Stimulated activated naive CD8-positive, alpha-beta T cell treated with anti-CD3 and anti-CD28 coated beads, Interleukin-15, Interleukin-2, amounts not matched to agents 100 U/mL and 50 U/mL, for 24 hours (primary cell): ENCODE results near the gene PCDH9.

Experiments used
- ATAC-seq: fragments of 150-1000 bp; cut with Tn5 transposase; one replicate; pipeline ENCODE4 v1.10.0; 2021
- DNase-seq: peaks from one replicate; pipeline ENCODE4 v3.0.0; 2021

PCDH9 gene

DNA sequence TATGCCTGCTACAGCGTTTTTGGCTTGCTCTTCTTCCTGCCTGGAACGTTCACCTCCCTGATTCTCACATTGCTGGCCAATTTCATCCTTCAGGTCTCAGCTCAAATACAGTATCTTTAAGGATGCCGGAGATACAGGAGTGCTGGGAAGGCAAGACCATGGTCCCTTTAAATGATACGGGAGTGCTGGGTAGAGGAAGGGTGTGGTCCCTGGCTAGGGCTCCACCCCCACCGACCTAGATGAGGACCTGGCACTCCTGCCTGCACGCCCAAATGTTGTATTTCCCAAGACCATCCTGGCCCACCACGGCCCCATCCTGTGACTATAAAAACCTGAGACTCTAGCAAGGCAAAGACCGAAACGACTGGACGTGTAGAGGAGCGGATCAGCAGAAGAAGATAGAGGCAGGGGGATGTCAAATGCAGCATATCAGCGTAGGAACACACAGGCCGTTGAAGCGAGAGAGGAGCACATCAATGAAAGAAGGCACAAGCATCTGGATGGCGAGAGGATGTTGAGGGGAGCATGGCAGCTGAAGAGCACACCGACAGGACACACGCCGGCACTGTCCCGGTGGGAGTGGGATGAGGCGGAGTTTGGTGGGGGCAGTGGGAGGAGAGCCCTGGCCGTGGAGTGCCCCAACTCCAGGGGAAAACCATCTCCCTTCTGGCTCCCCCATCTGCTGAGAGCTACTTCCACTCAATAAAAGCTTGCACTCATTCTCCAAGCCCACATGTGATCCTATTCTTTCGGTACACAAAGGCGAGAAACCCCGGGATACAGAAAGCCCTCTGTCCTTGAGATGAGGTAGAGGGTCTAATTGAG lies 74.0 kb downstream of the PCDH9 start:
- DNase-seq = no peak

DNA sequence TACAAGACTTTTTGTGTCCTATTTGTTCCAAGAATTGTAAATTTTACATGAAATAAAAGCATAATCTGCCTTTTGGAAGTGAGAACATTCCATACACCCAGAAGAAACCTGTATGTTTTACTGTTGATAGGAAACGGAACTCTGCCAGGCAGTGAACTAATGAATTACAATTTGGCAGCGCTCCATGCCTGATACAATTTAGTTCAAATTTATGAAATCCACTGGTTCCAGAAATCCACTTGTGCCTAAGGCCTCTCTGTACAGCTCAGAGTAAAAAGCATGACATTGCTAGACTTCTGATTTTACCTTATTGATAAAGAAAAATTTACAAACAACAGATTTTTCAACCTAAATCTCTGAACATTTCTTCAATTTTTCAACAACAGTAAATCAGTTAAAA lies 78.1 kb downstream of the PCDH9 start:
- DNase-seq = no peak
- ATAC-seq = no peak

More for the DNA sequence above, 74.0 kb downstream of the PCDH9 start:
- no peak for ATAC-seq

DNA sequence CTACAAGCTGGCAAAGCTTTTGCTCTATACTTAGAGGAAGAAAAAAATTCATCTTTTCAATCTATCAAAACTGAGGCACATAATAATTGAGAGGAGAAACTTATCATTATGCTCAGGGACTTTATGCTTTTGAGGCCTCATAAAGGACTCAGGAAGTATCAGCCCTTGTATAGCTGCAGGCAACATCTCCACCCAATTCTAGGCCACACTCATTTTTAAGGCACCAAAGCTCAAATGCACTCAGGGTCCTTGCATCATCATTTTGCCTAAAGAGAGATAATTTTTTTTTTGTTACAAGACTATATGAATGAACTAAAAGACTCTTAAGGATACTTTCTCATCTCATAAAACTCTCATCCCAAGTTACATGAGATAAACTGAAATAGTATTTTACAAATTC lies 78.5 kb downstream of the PCDH9 start:
- no peak for ATAC-seq

DNA sequence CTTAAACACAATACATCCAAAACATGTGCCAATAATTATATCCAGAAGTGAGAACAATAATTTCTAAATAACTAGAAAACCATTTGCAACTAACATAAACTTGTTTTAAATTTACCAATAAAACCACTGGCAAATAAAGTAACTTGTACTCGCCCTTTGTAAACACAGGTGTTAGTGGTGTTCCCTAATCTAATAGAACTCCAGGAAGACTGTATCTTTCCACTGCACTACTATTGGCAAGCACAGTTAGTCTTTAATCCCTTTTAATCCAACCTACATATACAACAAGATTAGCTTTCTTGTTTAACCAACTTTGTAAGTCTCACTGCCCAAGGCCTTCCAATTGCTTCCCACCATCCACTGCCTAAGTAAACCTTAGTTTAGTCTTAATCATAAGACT lies 79.5 kb downstream of the PCDH9 start:
- ATAC-seq (no peak), DNase-seq (no peak)

More for the DNA sequence above, 78.5 kb downstream of the PCDH9 start:
- no peak for DNase-seq

DNA sequence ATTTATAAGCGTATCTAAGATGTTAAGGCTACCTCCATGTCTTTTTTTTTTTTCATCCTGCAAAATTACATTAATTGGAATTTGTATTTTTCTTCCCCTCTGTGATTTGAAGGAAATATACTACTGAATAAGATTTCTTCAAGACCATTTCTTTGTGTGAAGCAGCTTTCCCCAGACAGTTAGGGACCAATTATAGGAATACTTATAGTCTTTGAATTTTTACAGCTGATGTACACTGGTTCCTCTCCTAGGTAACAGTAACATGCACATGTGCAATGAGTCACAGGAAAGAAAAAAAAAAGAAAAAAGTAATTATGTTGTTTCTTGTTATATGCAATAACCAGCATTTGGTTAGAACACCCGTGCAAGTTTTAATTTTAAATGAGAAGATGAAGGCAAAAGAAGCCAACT lies 82.0 kb downstream of the PCDH9 start:
- ATAC-seq = no peak
- DNase-seq = no peak

DNA sequence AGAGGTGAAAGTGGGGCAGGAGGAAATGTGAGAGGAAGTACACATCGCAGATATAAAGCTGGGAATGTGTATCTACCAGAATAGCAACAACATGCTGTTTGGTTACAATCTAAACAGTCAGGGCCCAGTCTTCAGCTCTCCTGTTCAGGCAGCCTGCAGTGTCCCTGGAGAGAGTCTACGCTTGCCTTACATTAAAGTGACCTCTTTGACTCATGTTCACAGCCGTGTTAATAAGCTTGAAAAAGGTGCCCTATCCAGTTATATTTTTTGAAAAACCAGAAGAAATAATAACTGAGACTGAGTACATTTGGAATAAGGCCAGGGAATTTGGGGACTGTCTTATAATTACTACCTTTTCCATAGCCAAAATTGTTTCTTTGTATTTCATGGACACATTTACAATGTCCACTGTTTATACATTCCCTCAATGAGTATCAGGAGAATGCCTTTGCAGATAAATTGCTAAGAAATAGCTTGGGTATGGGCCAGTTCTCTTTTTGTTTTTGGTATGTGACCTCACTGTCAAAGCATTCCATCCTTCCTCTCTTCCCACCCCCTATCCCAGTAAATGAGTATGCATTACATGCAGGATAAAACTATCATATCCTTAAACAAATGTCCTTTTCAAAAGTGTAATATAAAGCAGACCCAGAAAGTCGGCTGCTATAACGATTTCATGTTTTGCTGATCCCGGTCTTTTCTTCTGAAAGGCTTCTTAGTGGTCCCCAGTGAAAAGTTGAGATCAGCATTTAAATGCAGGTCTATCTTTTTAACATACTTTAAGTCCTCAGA lies 82.6 kb downstream of the PCDH9 start:
- DNase-seq (no peak), ATAC-seq (no peak)

DNA sequence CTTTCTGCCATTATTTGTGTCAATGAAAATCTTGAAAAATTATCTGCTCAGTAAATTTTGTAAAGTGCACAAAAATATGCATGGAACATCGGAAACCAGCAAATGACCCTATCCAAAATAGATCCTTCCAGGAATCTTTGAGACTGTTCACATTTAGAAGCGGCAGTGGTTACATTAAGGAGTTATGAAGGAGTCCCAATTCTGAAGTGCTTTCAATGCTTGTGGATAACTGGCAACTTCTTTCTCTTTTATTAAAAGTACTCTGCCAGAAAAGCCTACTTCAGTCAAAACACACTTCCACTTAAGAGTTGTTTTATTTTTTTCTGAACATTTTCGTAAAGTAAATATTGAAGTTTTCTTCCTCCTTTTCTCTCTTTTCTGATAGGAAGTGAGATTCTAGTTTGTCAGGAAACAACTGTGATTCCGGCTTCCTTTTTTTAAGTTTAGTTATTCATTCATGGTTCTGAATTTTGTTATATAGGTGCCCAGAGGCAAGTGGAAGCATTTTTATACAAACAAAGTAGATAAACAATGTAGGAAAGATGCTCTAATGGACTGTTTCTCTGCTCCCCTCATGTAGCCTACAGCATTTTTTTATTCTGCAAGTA lies 83.5 kb downstream of the PCDH9 start:
- ATAC-seq (no peak), DNase-seq (no peak)

DNA sequence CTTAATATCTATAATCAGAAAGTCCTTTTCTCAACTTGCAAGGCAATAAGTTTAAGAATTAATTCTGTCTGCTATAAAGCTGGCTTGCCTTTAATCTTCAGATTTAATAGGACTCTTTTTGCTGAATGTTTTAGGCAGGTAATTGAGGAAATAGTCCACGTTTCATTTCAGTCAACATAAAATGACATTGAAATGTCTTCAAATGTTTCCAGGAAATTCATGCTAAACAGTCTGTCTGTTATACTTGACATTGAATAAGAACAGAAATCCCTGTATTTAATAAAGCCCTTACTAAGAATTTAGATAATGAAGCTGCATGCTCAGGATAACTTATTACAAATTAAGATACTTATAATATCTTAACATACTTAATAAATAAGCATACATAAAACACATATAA lies 84.2 kb downstream of the PCDH9 start:
- no peak for DNase-seq
- no peak for ATAC-seq

DNA sequence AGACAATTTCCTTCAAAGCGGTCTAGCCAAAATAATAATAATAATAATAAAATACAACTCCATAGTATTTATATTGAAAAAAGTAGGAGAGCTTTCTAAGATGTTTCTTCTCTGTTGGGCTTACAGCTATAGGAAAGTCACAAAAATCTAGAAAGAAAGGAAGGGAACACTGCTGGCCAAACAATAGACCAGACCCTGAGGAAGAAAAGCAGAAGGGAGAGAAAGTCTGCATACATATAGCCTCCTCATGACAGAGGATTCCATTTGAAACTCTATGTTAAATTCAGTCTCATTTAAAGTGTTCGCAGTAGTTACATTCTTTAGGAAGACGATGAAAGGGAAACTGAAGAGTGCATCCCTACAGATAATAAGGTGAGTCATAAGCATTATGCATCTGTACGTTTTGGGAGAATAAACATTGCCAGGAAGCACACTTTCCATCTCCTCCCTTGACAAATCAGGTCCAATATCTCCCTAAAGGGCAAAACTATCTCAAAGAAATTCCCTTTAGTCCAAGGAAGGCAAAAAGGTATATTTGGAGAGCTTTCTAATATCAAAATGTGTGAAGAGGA lies 86.5 kb downstream of the PCDH9 start:
- DNase-seq (no peak), ATAC-seq (no peak)

DNA sequence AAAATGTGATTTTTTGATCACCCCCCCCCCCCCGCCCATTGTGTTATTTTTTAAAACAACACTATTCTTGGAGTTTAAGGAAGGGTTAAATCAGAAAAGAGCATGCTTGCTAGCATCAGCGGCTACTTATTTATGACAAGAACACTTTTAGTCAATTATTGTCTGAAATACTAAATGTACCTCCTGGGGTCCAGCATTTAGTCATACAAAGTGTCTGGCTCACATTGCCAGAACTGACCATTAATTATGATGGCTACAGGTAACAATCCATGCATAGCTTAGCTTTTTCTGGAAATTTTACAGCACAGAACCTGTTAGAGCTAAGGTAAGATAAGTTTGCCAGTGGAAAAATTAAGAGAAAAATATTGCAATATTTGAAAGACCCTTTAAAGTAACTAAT lies 90.1 kb downstream of the PCDH9 start:
- ATAC-seq = no peak
- no peak for DNase-seq

DNA sequence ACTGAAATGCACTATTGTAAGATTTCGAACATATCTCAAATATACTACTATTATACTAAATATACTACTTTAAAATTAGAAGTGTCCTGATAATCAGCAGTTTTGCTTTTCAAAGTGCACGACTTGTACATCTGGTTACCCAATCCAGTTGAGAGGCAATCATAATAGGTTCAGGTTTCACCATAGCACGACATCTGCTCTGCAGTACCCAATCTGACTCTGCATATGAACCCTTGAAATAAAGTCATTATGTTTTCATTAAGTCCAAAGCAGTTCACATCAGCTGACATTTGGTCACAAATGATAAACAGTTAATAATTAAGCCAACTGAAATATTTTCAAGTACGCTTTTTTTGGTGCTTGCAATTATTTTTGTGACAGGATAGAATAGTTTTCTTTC lies 90.6 kb downstream of the PCDH9 start:
- DNase-seq (no peak), ATAC-seq (no peak)

DNA sequence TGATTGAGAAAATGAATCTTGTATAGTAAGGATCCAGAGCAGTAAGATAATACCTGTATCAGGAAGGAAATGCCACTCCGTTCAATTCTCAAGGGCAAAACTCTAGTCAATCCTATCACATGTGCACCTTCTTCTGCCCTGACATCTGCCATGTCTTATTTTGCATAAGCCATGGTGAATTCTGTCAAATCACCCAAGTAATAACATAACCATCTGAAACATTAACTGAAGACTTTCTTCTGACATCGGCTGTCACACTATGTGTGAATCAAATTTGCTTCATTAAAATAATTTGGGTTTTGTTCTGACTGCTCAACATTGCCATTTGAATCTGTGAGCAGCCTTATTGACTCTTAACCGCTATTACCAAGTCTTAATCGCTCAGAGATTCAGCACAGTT lies 91.2 kb downstream of the PCDH9 start:
- DNase-seq = no peak
- no peak for ATAC-seq

DNA sequence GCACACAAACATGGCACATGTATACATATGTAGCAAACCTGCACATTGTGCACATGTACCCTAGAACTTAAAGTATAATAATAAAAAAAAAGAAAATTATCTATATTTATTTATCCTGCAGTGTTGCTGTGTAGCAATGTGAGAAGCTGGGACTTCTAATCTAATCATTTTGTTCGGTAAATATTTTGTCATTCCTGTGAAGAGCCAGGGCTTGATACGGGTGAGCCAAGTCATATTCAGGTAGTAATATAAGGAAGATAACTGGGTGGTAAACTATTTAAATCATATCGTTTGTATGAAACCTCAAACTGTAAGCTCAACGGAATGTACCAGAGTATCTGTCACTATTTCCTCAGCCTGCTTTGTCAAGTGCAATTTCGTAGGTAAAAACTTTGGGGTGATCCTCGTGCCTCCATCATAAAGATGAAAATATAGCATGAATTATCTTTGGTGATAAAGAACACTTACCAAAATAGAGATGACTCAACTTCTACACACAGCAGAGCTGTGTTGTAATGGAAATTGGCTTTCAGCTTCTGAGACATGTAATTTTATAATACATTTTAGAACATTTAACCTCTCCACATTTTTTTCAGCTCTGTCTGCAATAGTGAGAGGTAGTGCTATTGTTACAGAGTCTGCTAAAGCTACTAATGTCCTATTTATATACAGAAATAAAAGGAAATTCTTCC lies 92.9 kb downstream of the PCDH9 start:
- no peak for ATAC-seq
- DNase-seq = no peak

DNA sequence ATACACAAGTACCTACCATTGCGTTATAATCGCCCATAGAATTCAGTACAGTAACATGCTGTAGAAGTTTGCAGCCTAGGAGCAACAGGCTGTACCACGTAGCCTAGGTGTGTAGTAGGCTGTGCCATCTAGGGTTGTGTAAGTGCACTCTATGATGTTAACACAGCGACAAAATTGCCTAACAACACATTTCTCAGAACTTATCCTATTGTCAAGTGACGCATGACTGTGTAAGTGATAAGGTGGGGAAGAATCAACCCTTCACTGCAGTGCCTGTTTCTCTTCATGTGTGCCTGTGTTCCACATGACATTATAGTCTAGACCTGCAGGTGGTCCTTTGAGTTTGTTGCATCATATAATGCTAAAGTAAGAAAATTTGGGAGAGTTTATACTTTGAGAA lies 94.0 kb downstream of the PCDH9 start:
- ATAC-seq (no peak), DNase-seq (no peak)

DNA sequence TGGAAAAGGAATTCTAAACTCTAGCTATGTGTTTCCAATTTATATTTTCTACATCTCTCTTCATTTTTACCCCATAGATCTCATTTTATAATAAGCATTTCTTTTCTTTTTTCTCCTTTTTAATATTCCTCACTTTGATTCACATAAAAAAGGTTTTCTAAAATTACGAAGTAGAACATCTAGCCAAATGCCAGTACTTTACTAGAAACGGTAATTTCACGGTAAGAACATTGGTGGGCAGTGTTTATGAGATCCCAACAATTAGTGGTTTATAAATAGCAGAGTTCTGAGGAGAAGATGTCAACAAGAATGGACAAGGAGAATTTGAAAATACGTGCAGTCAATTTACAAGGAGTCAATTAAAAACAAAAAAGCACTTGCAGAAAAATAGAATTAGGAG lies 94.8 kb downstream of the PCDH9 start:
- DNase-seq (no peak), ATAC-seq (no peak)

DNA sequence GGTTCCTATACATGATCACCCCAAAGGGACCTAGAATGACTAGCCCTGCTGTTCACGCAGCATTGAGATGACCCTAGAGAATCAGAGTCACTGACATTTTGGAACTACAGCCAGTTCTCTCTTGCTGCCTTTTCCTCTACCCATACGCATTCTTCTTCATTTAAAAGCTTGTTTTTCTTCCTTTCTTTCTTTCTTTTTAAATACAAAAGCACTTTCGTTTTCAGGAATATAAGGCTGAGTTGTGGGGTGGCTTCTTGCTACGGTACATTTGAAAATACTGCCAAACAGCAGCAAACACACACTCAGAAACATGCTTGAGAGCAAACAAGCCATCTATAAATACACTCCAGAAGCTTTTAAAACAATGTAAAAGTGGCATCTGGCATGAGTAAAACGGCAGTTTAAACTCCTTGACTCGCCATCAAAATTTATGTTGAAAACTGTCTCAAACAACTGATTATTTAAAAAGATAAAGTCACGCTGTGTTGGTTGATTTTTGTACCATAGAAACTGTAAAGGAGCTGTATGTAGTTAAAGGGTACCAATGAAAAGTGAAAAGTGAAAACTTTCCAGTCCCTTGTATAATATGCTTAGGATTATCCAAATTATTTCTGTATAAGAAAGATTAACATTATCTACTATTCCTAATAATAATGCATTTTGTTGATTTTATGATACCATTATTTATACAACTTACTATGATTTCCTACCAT lies 95.6 kb downstream of the PCDH9 start:
- no peak for DNase-seq

DNA sequence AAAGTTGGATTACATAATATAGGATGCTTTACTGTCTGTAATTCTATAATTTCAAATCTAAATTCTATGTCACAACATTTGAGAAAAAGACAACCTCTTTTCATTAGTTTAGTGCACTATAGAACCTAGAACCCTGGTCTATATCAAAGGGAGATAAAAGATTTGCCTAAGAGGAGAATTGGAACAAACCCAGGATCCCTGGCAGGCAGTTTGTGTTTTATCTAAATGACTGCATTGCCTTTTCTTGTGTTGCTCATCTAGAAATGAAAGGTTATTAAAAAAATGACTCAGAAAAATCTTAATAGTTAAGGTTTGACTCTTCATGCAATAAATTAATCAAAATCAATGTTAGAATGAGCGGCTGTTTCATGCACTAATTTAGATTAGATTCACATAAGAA lies 96.7 kb downstream of the PCDH9 start:
- ATAC-seq = no peak
- no peak for DNase-seq

More for the DNA sequence above, 95.6 kb downstream of the PCDH9 start:
- ATAC-seq = no peak

DNA sequence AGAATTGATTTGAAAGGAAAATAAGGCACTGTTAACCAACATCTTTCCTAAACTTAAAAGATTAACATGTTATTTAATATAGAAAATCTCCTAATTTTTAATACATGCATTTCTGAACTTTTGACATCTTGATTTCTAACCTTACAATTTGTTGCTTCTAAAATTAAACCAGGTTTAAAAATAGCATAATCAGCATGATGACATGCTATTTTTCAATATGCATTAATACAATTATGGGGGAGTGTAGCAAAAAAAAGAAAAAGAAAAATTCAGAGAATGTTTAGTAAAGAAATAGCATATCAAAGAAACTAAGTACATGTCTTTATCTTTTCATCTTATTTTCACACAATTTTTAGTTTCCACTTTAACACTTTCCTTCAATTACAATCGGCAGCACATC lies 98.7 kb downstream of the PCDH9 start:
- no peak for ATAC-seq
- no peak for DNase-seq

DNA sequence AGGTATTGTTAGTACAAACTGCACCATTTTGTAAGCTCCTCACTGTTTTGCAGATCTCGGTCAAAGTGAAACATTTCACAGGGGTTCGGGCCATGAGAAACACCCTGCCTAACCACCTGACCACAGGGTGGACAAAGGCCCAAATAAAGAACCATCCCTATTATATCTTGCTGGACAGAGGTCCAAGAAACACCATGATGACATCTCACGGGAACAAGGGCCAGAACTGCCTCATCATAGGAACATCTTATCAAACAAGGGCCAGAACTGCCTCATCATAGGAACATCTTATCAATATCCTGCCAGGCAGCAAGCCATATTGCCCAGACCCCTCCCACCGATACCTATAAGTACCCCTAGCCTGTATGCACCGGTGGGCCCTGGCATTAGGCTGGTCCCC lies 99.7 kb downstream of the PCDH9 start:
- ATAC-seq = no peak
- no peak for DNase-seq

DNA sequence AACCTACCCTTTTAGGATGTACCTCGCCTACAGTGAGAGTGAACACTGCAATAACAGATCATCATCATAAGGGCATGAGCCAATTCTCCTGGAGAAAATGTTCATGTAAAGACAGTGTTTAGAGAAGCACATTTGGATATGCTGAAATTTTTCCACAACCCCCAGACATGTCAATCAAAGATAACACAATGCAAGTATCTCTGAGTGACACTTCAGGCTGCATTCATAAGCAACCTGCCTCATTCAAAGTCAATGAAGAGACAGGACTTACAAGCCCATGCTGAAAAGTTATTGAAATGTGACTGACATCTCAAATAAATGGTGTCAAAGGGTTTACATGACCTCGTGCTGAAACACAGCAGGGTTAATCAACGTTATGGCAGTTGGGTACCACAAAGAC lies 102.0 kb downstream of the PCDH9 start:
- no peak for ATAC-seq
- no peak for DNase-seq

DNA sequence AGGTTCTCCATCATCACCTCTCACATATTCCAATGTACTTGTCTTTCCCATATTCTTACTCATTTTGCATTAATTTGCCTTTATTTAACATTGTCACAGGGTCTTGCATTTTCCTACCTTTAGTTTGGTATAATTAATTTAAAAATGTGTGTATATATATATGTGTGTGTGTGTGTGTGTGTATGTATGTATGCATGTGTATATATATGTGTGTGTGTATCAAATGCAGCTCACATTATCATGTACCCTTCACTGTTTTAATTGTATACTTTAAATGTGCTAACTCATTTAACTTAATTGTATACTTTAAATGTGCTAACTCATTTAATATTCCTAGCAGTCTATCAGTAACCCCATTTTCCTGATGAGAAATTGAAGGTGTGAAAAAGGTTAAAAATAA lies 104.5 kb downstream of the PCDH9 start:
- ATAC-seq (no peak), DNase-seq (no peak)

DNA sequence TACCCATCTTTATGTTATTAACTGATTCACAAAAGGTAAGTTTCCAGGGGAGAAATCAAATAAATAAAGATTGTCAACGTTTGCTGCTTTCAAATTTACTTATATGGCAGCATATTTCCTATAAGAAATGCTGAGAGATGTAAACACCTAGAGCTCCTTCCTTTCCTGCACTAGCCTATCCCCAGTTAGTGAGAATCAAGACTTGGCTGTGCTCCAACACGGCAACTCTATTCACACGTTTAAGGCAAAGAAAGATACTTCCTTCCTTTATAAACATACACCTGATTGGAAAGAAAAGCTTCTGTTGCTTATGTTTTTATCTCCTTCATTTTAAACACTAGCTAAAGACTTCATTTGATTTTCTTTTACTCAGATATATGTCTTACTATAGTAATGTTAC lies 107.0 kb downstream of the PCDH9 start:
- DNase-seq (no peak), ATAC-seq (no peak)
